Choroid plexus epithelial cell (primary cell): ENCODE results near the gene PHETA1.

Experiments used
- DNase-seq: peaks from one replicate; pipeline ENCODE4 v3.0.0-alpha.2; 2010; ENCODE audit warnings: low read depth
- H3K4me3 ChIP-seq: 2 replicates; pipeline ENCODE4 v1.5.1; 2011; ENCODE audit warnings: low read depth, mild to moderate bottlenecking, control low read depth, low read length, moderate library complexity
- TF ChIP-seq, protein P1 (sequence below): conservative IDR thresholded peaks from 2 replicates; pipeline ENCODE4 v1.5.1; 2011; ENCODE audit warnings: low read depth, mild to moderate bottlenecking, control low read depth, inconsistent platforms, low read length, moderate library complexity

Gene PHETA1

DNA sequence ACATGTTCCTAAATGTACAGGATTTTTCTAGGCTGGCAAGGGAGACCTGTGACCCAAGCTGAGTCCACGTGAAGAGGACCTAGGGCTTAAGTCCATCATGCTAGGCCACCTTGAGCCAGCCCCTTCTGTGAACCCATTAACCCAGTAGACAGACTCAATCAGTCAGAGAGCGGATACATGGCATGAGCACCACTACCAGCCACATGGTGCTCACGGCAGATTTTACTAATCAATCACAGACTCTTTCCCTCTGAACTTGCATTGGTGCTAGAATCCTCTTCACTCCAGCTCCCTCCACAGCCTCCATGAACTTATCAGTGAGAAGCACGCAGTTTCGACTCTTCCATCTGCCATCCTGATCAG is 9.0 kb downstream of the PHETA1 start:
- TF ChIP-seq, protein P1, sequence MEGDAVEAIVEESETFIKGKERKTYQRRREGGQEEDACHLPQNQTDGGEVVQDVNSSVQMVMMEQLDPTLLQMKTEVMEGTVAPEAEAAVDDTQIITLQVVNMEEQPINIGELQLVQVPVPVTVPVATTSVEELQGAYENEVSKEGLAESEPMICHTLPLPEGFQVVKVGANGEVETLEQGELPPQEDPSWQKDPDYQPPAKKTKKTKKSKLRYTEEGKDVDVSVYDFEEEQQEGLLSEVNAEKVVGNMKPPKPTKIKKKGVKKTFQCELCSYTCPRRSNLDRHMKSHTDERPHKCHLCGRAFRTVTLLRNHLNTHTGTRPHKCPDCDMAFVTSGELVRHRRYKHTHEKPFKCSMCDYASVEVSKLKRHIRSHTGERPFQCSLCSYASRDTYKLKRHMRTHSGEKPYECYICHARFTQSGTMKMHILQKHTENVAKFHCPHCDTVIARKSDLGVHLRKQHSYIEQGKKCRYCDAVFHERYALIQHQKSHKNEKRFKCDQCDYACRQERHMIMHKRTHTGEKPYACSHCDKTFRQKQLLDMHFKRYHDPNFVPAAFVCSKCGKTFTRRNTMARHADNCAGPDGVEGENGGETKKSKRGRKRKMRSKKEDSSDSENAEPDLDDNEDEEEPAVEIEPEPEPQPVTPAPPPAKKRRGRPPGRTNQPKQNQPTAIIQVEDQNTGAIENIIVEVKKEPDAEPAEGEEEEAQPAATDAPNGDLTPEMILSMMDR: no peak
- no peak for DNase-seq
- H3K4me3 ChIP-seq: no peak overlapping the region

DNA sequence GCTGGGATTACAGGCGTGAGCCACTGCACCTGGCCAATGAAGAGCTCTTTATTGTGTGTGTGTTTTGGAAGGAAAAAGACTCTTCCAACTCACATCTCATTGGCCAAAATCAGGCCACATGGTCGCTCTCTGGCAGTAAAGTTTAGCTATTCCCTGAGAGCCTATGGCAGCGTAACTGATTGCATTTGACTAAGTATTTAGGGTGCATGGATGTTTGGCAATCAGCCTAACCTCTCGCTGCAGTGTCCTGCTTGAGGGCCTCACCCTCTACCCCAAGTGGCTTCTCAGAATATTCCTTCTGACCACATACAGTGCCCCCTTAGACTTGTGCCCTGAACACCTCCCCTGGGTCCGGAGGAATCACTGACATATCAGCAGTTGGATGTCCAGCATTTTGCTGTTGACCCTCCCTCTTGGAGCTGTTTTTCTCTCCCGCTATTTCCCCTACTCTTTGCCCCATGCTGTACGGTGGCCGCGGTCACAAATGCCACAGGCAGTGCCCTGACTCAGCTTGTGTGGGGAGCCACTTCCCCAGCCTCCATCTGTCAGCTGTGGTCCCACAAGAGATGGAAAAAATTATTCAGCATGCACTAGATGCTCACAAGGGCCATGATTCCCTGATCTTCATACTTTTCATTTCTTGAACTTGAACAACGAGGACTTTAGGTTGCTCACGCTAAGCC is 9.5 kb downstream of the PHETA1 start:
- H3K4me3 ChIP-seq: no peak overlapping the region
- TF ChIP-seq, protein P1: no peak
- DNase-seq: no peak

DNA sequence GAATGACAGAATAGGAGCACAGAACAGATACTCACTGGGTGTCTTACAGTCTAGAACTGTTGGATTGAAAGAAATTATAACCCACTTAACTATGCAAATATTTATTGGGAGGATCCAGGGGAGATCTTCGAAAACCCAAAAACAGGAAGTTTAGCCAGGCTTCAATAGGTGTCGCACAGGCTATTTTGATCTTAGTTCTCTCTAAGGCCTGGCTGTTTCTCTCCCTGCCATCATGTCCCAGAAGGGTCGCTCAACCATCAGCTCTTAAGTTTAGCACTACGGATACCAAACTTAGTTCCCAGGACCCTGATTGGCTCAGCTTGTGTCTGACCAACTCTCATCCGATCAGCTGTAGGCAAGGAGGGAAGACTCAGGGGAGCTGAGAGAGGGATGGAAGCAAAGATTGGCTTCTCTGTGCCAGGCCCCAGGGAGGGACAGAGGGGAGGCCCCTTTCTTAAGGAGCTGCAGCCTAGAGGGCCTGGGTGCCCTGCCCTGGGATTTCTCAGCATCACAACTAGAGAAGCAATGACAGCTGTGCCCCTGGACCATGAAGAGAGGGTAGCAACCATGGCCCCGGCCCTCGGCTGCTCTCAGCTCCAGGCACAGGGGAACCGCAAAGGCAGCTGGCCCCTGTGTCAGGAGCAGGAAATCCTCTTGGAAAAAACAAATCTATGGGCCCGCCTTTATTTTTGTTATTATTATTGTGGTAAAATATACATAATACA is 13.5 kb downstream of the PHETA1 start:
- no peak overlapping the region for H3K4me3 ChIP-seq
- TF ChIP-seq, protein P1: no peak
- DNase-seq: no peak

DNA sequence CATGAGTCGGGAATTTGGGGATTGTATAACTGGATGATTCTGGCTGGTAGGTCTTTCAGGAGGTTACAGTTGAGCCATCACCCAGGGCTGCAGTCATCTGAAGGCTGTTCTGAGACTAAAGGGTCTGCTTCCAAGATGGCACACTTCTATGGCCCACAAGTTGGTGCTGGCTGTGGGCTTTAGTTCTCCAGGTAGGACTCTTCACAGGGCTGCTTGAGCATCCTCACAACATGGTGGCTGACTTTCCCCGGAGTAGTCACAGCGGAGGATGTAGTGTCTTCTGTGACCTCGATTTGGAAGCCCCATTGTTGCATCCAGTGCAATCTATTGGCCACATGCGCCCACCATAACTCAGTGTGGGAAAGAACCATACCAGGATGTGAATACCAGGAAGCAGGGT is 14.4 kb downstream of the PHETA1 start:
- TF ChIP-seq, protein P1: no peak
- DNase-seq: no peak
- H3K4me3 ChIP-seq: no peak overlapping the region

DNA sequence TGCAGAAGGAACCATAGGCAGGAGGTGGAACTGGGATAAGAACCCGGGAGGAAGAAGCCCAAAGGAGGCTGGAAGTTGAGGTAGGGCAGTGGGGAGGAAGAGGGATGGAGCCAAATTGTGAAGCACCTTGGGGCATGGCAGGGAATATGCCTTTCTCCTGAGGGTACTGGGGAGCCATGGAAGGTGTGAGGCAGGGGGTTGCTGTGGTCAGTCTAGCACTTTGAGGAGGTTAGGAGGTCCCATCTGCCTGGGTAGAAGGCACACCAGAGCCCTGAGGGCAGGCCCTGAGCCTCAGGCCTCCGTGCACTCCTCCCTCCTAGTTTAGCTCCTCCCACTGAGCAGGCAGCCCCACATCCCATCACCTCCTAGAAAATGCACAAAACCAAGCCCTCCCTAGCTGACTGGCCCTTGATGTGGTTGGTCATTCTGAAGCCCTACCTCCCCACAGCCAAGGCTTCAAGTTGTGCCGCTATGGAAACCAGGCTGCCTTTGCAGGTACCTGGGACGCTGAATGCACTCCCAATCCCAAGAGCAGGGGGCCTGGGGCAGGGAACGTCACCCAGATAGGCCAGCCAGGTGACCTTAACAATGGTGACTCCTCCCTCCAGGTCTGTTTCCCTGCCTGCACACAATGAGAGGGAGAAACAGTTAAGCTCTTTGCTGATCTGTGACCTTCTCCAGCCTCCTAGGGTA is 15.1 kb downstream of the PHETA1 start:
- DNase-seq: no peak
- no peak overlapping the region for H3K4me3 ChIP-seq
- TF ChIP-seq, protein P1: no peak

DNA sequence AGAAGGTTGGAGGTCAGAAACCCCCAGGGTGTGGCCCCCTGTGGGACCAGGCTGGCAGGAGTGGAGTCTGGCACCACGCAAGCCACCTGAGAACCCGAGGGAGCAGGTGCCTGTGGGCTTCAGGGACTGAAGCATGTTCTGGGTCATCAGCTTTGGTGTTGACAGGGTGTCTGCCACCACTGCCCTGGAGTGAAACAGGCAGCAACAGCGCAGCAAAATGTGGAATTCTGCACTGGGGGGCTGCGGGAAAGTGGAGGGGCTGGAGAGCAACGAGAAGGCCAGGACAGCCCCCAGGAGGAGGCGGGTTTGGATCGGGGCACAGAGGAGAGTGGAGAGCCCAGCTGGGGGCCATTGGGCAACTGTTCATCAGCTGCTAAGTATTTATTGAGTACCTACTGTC is 15.9 kb downstream of the PHETA1 start:
- TF ChIP-seq, protein P1: no peak
- no peak for DNase-seq
- H3K4me3 ChIP-seq: no peak overlapping the region
